HEK293T (cell line): ENCODE results near the gene PLB1.

Experiments
- CTCF ChIA-PET: fragments of 350-600 bp; formaldehyde crosslinking; extraction: SDS; loops from one replicate; lab custom pipeline; 2021; ENCODE audit warnings: antibody characterized with exemption, inconsistent platforms; lab: Yijun Ruan, JAX
- POLR2A ChIA-PET: fragments of 350-600 bp; formaldehyde crosslinking; extraction: SDS; loops from one replicate; lab custom pipeline; 2020; ENCODE audit warnings: antibody characterized with exemption, inconsistent platforms; lab: Yijun Ruan, JAX
- DNase-seq: peaks from one replicate; pipeline ENCODE4 v3.0.0; 2012; ENCODE audit warnings: mixed read lengths; ENCODE audit errors: extremely low spot score
- ARNT ChIP-seq: fragments of 450-650 bp; IDR thresholded peaks from 2 replicates; pipeline ENCODE4 v1.6.1; 2017; ENCODE audit warnings: mild to moderate bottlenecking
- BHLHE40 ChIP-seq: fragments of 450-650 bp; IDR thresholded peaks from 2 replicates; pipeline ENCODE4 v1.6.1; 2016; ENCODE audit warnings: mild to moderate bottlenecking, moderate library complexity, borderline replicate concordance
- CTBP1 ChIP-seq: fragments of 450-650 bp; IDR thresholded peaks from 2 replicates; pipeline ENCODE4 v1.6.1; 2016; ENCODE audit warnings: borderline replicate concordance
- ELF4 ChIP-seq: fragments of 450-650 bp; IDR thresholded peaks from 2 replicates; pipeline ENCODE4 v1.6.1; 2017; ENCODE audit warnings: antibody characterized with exemption
- FOXA1 ChIP-seq: fragments of 450-650 bp; IDR thresholded peaks from 2 replicates; pipeline ENCODE4 v1.6.1; 2016; ENCODE audit warnings: mild to moderate bottlenecking
- FOXK2 ChIP-seq: fragments of 450-650 bp; IDR thresholded peaks from 2 replicates; pipeline ENCODE4 v1.6.1; 2016; ENCODE audit warnings: mild to moderate bottlenecking
- FOXM1 ChIP-seq: fragments of 450-650 bp; IDR thresholded peaks from 2 replicates; pipeline ENCODE4 v1.6.1; 2017; ENCODE audit warnings: mild to moderate bottlenecking, borderline replicate concordance
- HDGF ChIP-seq: fragments of 450-650 bp; IDR thresholded peaks from 2 replicates; pipeline ENCODE4 v1.6.1; 2017; ENCODE audit warnings: antibody characterized with exemption, borderline replicate concordance
- L3MBTL2 ChIP-seq: fragments of 450-650 bp; conservative IDR thresholded peaks from 2 replicates; pipeline ENCODE4 v1.6.1; 2016; ENCODE audit warnings: mild to moderate bottlenecking
- LEF1 ChIP-seq: fragments of 450-650 bp; IDR thresholded peaks from 2 replicates; pipeline ENCODE4 v1.6.1; 2017; ENCODE audit warnings: mild to moderate bottlenecking, borderline replicate concordance
- NFRKB ChIP-seq: fragments of 450-650 bp; IDR thresholded peaks from 2 replicates; pipeline ENCODE4 v1.6.1; 2016; ENCODE audit warnings: mild to moderate bottlenecking, moderate library complexity
- PKNOX1 ChIP-seq: fragments of 450-650 bp; IDR thresholded peaks from 2 replicates; pipeline ENCODE4 v1.6.1; 2016
- SP1 ChIP-seq: fragments of 450-650 bp; IDR thresholded peaks from 2 replicates; pipeline ENCODE4 v1.6.1; 2017
- SUZ12 ChIP-seq: fragments of 450-650 bp; IDR thresholded peaks from 2 replicates; pipeline ENCODE4 v1.6.1; 2016; ENCODE audit warnings: mild to moderate bottlenecking
- TARDBP ChIP-seq: fragments of 450-650 bp; IDR thresholded peaks from 2 replicates; pipeline ENCODE4 v1.6.1; 2016
- ZNF384 ChIP-seq: fragments of 450-650 bp; IDR thresholded peaks from 2 replicates; pipeline ENCODE4 v1.6.1; 2016

Gene PLB1

DNA sequence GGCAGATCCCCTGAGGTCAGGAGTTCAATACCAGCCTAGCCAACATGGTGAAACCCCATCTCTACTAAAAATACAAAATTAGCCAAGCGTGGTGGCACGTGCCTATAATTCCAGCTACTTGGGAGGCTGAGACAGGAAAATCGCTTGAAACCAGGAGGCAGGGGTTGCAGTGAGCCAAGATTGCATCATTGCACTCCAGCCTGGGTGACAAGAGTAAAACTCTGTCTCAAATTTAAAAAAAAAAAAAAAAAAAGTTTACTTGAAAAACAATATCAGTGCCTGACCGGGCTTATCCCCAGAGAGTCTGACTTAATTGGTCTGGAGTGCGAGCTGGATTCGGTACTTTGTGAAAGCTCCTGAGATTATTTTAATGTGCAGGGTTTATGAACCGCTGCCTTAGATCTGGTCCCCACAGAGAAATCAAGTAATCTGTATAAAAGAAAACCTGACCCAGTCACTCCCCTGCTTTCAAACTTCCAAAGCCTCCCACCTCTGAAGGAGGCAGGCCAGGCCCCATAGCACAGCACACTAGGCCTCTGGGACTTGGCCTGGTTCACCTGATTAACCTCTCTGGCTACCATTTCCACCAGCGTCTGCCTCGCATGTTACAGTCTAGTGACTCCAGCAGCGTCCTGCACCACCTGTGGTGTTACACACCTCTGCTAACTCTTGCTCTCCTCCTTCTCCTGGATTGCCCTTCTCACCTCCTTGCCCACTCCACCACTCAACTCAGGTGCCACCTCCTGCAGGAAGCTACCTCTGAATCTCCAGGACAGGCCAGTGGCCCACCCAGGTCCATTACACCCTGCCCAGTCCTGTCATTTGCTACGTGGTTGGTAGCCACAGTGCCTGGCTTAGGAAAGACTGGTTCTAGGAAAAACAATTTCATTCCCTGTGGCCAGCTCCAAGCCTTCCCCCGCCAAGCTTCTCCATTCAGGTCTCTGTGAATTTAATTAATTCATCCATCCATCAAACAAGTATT, 141.5 kb downstream of the PLB1 start:
- ChIA-PET CTCF (no interaction called here), POLR2A (no interaction called here)
- TF ChIP-seq HDGF (no peak), FOXA1 (no peak), BHLHE40 (no peak), FOXK2 (no peak), SP1 (no peak)
- no peak for DNase-seq

- ChIA-PET POLR2A (no interaction called here), CTCF (no interaction called here)
- TF ChIP-seq FOXM1 (no peak), ELF4 (no peak), SP1 (no peak), BHLHE40 (no peak), PKNOX1 (no peak), FOXA1 (no peak)
- DNase-seq = no peak
These were observed 142.2 kb downstream of the PLB1 start for GRCh38 chr2:28638102-28638501.

- ChIA-PET CTCF (no interaction called here), POLR2A (no interaction called here)
- no peak for DNase-seq
- TF ChIP-seq CTBP1 (no peak), SUZ12 (no peak), FOXK2 (no peak), HDGF (no peak), NFRKB (no peak), BHLHE40 (no peak), FOXM1 (no peak), SP1 (no peak), L3MBTL2 (no peak), ARNT (no peak), ELF4 (no peak)
These were observed 143.3 kb downstream of the PLB1 start for GRCh38 chr2:28639092-28639691.

GRCh38 chr2:28639836-28640235, 144.0 kb downstream of the PLB1 start:
- no peak for DNase-seq
- TF ChIP-seq HDGF (no peak), SP1 (no peak), TARDBP (no peak), PKNOX1 (no peak), ELF4 (no peak), CTBP1 (no peak), NFRKB (no peak), L3MBTL2 (no peak), ARNT (no peak), FOXK2 (no peak), FOXM1 (no peak), LEF1 (no peak), ZNF384 (no peak), SUZ12 (no peak)
- POLR2A ChIA-PET = no interaction called here
- CTCF ChIA-PET = no interaction called here

DNA sequence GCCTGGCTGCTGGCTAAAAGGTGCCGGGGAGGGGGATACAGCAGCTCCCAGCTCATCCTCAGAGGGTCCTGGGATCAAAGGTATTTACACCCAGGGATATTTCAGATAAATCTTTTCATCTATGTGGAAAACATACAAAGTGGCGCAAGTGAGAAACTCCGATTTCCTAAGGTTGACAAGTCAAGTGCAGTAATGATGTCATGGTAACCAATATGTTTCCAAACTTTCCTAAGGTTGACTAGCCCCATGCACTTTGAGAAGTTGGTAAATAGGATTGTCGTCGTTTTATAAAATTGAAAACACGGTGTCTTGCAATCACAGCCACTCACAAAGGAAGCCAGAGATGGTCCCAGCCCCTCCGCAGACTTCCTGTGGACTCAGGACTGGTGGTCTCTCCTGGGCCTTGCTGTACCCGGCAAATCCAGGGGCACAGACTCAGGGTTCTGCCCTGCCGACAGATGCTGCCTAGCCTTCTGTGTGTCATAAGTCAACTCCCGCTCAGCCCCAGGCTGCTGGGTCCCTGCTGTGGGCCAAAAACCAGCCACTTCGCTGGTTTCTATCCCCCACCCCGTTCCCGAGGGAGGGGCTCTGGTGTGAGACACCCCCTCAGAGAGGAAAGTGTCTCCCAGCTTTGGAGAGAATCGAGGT, 144.5 kb downstream of the PLB1 start:
- ChIA-PET CTCF (no interaction called here), POLR2A (no interaction called here)
- TF ChIP-seq FOXM1 (no peak), CTBP1 (no peak), NFRKB (no peak), LEF1 (no peak)
- DNase-seq = no peak

DNA sequence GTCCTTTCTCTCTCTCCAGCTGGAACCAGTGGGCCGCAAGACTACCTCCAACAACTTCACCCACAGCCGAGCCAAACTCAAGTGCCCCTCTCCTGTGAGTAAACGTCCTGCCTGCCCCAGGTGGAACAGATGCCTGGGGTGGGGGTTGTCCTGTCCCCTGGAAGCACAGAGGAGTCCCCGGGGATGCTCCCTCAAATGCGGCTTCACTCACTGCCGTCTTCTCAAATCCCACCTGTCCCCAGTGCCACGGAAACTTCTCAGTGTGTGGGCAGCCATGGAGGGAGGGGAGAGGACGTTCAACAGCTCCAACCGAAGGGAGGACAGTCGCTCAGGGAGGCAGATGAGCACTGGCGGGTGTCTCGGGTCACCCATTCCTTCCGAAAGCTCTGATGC, 145.0 kb downstream of the PLB1 start:
- TF ChIP-seq FOXK2 = no peak
- TF ChIP-seq ZNF384 = no peak
- TF ChIP-seq SUZ12 = no peak
- TF ChIP-seq FOXM1 = no peak
- no peak for TF ChIP-seq NFRKB
- no peak for TF ChIP-seq HDGF
- no peak for TF ChIP-seq ELF4
- no peak for TF ChIP-seq BHLHE40
- no peak for TF ChIP-seq PKNOX1
- ChIA-PET CTCF (no interaction called here), POLR2A (no interaction called here)
- DNase-seq = no peak
